Naive thymus-derived CD8-positive, alpha-beta T cell (primary cell): Measurements from ENCODE around the gene MNS1. TPM values are rescaled to one million over a fixed set of nuclear protein-coding genes. Genes with fewer than 3 reads are reported as not detected.
A peak's percentile ranks its signal among the peaks of the same experiment; 100 is the strongest.
"Not testable (repeated sequence)": the region's sequence is repeated elsewhere in the genome, so short reads cannot be mapped to it uniquely, and the experiment has no call there.

Experiments
- ATAC-seq, 2 donors: fragments of 150-1000 bp; cut with Tn5 transposase in 1 of 2; sonication (Bioruptor Pico), chemical (Tn5 transposase) in 1 of 2; 1 replicate in 1 of 2; 2 replicates in 1 of 2; pipeline ENCODE4 v1.10.0; 2021; ENCODE audit warnings: mild to moderate bottlenecking in 2 of 2, moderate library complexity in 2 of 2
- POLR2A ChIA-PET: fragments of 350-600 bp; sonication (Branson Sonifier 250); formaldehyde crosslinking; loops from one replicate; lab custom pipeline; 2021; ENCODE audit warnings: antibody characterized with exemption; lab: Charles Lee
- DNase-seq, 10 donors: peaks; one replicate each; pipeline versions ENCODE4 v3.0.0 to v3.0.0-alpha.2; 2020 to 2022
- H3K27ac Mint-ChIP-seq, 10 donors: one replicate each; pipeline ENCODE4 v1.8.0; 2020 to 2022; ENCODE audit warnings: mild to moderate bottlenecking in 10 of 10, mixed read lengths in 10 of 10, moderate library complexity in 4 of 10, inconsistent platforms in 1 of 10
- H3K27me3 Mint-ChIP-seq, 5 donors: one replicate each; pipeline ENCODE4 v1.8.0; 2021 to 2022; ENCODE audit warnings: mixed read lengths in 5 of 5
- H3K36me3 Mint-ChIP-seq, 3 donors: one replicate each; pipeline ENCODE4 v1.8.0; 2020 to 2022; ENCODE audit warnings: mixed read lengths in 3 of 3, mild to moderate bottlenecking in 2 of 3, inconsistent platforms in 1 of 3
- H3K4me1 Mint-ChIP-seq, 4 donors: one replicate each; pipeline ENCODE4 v1.8.0; 2021 to 2022; ENCODE audit warnings: mixed read lengths in 4 of 4
- H3K4me3 Mint-ChIP-seq, 10 donors: one replicate each; pipeline ENCODE4 v1.8.0; 2020 to 2022; ENCODE audit warnings: mild to moderate bottlenecking in 10 of 10, mixed read lengths in 10 of 10, moderate library complexity in 6 of 10, inconsistent platforms in 1 of 10
- H3K9me3 Mint-ChIP-seq, 9 donors: one replicate each; pipeline ENCODE4 v1.8.0; 2020 to 2022; ENCODE audit warnings: mixed read lengths in 9 of 9, mild to moderate bottlenecking in 3 of 9, inconsistent platforms in 1 of 9, moderate library complexity in 1 of 9
- polyA plus RNA-seq, 3 donors: library from polyadenylated mRNA; unstranded; fragments of 300-500 nt; fragmentation: Illumina TruSeq; gene quantifications; one replicate each; pipeline ENCODE4 v1.2.3, GENCODE V29; 2021
- total RNA-seq, 8 experiments: library from RNA in 2 of 8; stranded (reverse) in 2 of 8; gene quantifications; one replicate each; pipeline ENCODE4 v1.2.3 and lab custom pipeline; 2021 to 2026

Gene MNS1
- total and polyA plus RNA-seq, 5 experiments from 2014 or later: not detected

DNA sequence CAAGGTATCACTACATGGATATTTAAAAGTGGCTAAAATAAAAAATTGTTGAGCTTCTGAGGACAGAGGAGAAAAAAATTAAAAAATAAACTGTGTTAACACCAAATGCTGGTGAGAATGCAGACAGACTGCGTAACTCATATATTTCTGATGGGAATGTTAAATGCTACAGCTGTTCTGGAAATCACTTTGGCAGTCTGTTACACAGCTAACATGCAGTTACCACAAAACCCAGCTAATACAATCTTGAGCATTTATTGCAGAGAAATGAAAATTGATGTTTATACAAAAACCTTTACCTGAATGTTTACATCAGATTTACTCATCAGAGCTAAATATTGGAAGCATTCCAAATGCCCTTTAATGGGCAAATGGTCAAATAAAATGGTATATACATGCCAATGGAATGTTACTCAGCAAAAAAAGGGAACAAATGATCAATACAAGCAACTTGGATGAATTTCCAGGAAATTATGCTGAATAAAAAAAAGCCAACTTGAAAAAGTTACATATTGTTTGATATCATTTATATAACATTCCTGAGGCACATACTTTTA lies 24.6 kb downstream of the MNS1 start:
- Mint-ChIP-seq H3K36me3 (no peaks in the 10 kb centered on the region), H3K27ac (no peak overlapping the region), H3K4me3 (no peak overlapping the region), H3K4me1 (no peaks in the 10 kb centered on the region), H3K27me3 (peaks cover 1 to 16% (median 10%) of the 10 kb centered on the region in 5 donors), H3K9me3 (peaks cover 0 to 19% (median 5%) of the 10 kb centered on the region in 9 donors)
- DNase-seq: no peak
- ATAC-seq: no peak
- POLR2A ChIA-PET: no interaction called here

DNA sequence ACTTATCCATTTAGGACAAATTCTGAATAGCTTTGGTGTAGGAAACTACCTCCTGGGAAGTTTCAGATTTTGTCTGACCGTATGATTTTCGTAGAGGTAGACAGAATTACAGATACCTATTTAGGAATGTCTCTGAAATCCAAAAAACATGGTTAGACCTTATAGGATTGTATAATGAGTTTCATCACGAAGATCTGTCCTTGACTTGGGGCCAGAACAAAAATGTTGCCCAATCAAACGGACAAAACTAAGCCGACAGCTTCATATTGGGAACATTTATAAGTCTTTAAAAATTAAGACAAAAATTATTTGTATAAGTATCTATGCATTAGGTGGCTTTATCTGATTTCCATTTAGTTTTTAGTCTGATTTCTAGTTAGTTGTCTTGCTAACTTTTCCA lies 32.6 kb downstream of the MNS1 start:
- H3K9me3 Mint-ChIP-seq: peaks cover 0 to 6% (median 2%) of the 10 kb centered on the region in 9 donors
- no peak for ATAC-seq

DNA sequence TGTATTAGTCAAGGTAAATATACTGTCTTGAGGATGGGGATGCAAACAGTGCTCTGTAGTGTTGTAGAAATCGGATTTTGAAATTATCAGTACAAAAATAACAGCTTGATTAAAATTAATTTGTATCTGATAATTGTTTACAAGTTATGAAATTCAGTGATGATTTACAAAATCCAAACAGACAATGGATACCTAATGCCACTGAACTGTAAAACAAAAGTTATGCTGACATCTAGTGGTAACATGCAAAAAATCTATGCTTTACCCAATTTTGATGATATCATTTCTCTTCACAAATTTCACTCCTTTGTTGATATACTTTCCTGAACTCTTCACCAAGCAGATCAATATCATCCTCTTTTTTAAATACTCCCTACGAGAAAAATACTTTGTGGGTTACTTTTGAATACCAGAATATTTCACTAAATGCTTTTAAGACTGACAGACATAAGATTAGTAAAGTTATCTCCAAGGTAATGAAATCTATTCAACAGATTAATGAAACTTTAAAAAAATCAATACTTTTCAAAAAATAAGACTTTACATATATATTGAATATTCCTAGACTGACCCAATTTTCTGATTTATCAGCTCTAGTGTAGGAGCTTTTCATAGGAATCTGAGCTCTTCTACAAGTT lies 36.0 kb downstream of the MNS1 start:
- no peak for ATAC-seq
- Mint-ChIP-seq H3K36me3 (peaks cover 0 to 13% (median 3%) of the 10 kb centered on the region in 3 donors), H3K27me3 (peaks cover 0 to 7% (median 3%) of the 10 kb centered on the region in 5 donors), H3K27ac (no peak overlapping the region), H3K4me1 (no peaks in the 10 kb centered on the region), H3K4me3 (no peak overlapping the region), H3K9me3 (peaks cover 4 to 20% (median 12%) of the 10 kb centered on the region in 9 donors)
- peak in 3 of 10 donors; percentile 9 to 17 (median 14) for DNase-seq
- POLR2A ChIA-PET: no interaction called here

More for the DNA sequence above, 32.6 kb downstream of the MNS1 start:
- POLR2A ChIA-PET: no interaction called here
- Mint-ChIP-seq H3K27ac (no peak overlapping the region), H3K27me3 (peaks cover 5 to 17% (median 10%) of the 10 kb centered on the region in 5 donors), H3K4me3 (no peak overlapping the region), H3K4me1 (no peaks in the 10 kb centered on the region), H3K36me3 (no peaks in the 10 kb centered on the region)
- no peak for DNase-seq

DNA sequence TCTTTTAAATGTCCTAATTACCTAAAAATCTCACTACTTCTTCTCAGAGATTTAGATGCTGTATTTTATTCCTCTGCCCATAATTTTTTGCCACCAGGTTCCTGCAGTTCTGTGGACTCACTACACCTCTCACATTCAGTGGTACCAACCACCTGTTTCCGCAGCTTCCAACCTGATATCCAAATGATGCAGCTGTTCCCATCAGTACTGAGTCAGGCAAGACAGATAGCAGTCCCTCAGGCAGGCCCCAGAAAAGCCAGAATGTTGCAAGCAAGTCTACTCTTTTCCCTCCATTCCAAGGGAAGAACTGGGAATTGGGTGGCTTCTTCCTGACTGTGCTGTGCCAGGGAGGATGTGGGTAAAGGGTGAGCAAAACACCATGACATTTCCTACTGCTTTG lies 39.0 kb downstream of the MNS1 start:
- H3K9me3 Mint-ChIP-seq: peaks cover 4 to 20% (median 13%) of the 10 kb centered on the region in 9 donors
- ATAC-seq: no peak
- no peak overlapping the region for H3K4me3 Mint-ChIP-seq
- no peaks in the 10 kb centered on the region for H3K4me1 Mint-ChIP-seq
- no peak for DNase-seq
- POLR2A ChIA-PET: no interaction called here
- H3K36me3 Mint-ChIP-seq: peaks cover 0 to 18% (median 6%) of the 10 kb centered on the region in 3 donors
- H3K27ac Mint-ChIP-seq: no peak overlapping the region
- H3K27me3 Mint-ChIP-seq: peaks cover 0 to 3% (median 2%) of the 10 kb centered on the region in 5 donors

DNA sequence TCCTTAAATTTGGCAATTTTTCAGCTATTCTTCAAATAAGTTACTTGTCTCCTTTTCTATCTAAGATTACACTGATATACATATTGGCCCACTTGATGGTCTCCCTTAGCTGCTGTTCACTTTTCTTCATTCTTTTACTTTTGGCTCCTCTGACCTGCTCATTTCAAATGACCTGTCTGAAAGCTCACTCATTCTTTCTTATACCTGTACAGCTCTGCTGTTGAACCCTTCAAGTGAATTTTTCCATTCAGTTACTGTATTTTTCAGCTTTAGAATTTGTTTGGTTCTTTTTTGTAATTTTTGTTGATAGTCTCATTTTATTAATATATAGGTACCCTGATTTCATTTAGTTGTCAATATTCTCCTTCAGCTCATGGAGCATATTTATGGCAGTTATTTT lies 39.7 kb downstream of the MNS1 start:
- no peak overlapping the region for H3K27ac Mint-ChIP-seq
- POLR2A ChIA-PET: no interaction called here
- H3K27me3 Mint-ChIP-seq: peaks cover 0 to 3% (median 2%) of the 10 kb centered on the region in 5 donors
- no peaks in the 10 kb centered on the region for H3K4me1 Mint-ChIP-seq
- peaks cover 4 to 20% (median 13%) of the 10 kb centered on the region in 9 donors for H3K9me3 Mint-ChIP-seq
- DNase-seq (no peak), ATAC-seq (no peak)
- H3K36me3 Mint-ChIP-seq: peaks cover 0 to 18% (median 11%) of the 10 kb centered on the region in 3 donors
- no peak overlapping the region for H3K4me3 Mint-ChIP-seq

DNA sequence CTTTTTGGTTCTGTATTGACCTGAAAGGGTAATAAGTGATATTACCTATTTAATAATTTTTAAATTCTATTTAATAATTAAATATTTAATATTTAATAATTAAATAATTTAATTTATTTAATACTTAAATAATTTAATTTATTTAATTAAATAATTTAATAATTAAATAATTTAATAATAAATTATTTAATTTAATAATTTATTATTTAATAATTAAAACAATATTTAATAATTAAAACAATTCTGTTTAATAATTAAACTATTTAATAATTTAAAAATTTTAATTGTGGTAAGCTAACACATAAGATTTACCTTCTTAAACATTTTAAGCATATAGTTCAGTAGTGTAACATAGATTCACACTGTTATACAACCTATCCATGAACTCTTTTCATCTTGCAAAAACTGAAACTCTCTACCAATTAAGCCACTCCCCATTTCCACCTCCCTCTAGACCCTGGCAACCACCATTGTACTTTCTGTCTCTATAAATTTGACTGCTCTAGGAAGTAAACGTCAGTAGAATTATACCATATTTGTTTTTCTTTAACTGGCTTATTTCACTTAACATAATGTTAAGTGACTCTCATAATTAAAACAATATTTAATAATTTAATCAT lies 51.7 kb downstream of the MNS1 start:
- H3K27me3 Mint-ChIP-seq, H3K9me3 Mint-ChIP-seq, ATAC-seq, H3K4me3 Mint-ChIP-seq, H3K4me1 Mint-ChIP-seq, H3K27ac Mint-ChIP-seq, H3K36me3 Mint-ChIP-seq, POLR2A ChIA-PET, DNase-seq: not testable (repeated sequence)

DNA sequence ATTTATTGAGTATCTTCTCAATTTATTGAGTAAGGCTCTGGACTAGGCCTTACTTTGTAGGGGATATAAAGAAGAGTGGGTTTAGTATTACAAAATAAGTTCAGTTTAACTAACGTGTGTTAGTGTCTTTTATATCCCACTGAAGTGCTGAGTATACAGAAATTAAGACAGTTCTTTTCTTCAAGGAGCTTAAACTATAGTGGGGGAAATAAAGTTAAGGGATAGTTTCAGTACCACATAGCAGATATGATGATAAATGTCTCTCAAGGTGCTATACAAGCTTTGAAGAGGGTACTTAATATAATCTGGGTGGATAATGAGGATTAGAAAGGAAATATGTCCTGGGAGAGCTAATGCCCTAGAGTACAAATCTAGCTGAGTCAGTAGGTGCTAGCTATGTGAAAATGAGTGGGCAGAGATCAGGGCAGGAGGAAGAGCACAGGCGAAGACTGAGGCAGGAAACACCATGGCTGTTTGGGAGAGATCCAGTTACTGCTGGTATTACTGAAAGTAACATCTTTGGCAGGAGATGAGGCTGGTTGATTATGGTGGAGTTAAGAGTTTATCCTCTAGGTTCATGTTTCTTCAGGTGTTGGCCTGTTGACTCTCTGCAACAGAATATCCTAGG lies 53.7 kb downstream of the MNS1 start:
- Mint-ChIP-seq H3K36me3 (no peaks in the 10 kb centered on the region), H3K4me1 (no peaks in the 10 kb centered on the region), H3K9me3 (peaks cover 0 to 6% (median 0%) of the 10 kb centered on the region in 9 donors), H3K4me3 (no peak overlapping the region), H3K27ac (no peak overlapping the region), H3K27me3 (no peaks in the 10 kb centered on the region)
- ATAC-seq (no peak), DNase-seq (no peak)
- POLR2A ChIA-PET: no interaction called here

DNA sequence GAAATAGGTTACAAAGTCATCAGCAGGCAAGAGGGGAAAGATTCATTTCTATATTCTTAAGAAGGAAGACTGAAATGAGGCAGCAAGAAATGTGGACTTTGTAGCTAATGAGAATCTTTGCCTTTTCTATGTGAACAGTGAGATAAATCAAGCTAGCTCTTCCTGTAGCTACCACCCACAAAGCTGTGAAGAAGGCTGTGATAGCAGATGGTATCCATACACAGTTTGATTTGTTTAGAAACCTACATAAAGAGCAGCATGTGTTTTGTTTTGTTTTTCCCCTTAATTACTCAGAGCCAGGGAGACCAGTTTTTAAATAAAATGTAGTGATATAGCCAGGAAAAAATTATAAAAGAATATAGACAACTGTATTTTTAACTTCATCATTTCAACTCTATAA lies 54.2 kb downstream of the MNS1 start:
- no peaks in the 10 kb centered on the region for H3K4me1 Mint-ChIP-seq
- H3K9me3 Mint-ChIP-seq: peaks cover 0 to 6% (median 0%) of the 10 kb centered on the region in 9 donors
- DNase-seq (no peak), ATAC-seq (no peak)
- H3K36me3 Mint-ChIP-seq: no peaks in the 10 kb centered on the region
- no peak overlapping the region for H3K27ac Mint-ChIP-seq
- no peaks in the 10 kb centered on the region for H3K27me3 Mint-ChIP-seq
- POLR2A ChIA-PET: no interaction called here
- H3K4me3 Mint-ChIP-seq: no peak overlapping the region

DNA sequence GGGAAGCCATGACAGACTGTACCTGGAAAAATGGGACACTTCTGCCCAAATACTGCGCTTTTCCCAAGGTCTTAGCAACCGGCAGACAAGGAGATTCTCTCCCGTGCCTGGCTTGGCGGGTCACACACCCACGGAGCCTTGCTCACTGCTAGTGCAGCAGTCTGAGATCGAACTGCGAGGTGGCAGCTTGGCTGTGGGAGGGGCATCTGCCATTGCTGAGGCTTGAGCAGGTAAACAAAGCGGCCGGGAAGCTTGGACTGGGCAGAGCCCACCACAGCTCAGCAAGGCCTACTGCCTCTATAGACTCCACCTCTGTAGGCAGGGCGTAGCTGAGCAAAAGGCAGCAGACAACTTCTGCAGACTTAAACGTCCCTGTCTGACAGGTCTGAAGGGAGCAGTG lies 65.7 kb downstream of the MNS1 start:
- Mint-ChIP-seq H3K36me3 (peaks cover 0 to 10% (median 2%) of the 10 kb centered on the region in 3 donors), H3K27me3 (peaks cover 5 to 22% (median 12%) of the 10 kb centered on the region in 5 donors), H3K9me3 (peaks cover 3 to 19% (median 13%) of the 10 kb centered on the region in 9 donors)
- H3K4me1 Mint-ChIP-seq, H3K27ac Mint-ChIP-seq, H3K4me3 Mint-ChIP-seq, ATAC-seq, POLR2A ChIA-PET, DNase-seq: not testable (repeated sequence)

DNA sequence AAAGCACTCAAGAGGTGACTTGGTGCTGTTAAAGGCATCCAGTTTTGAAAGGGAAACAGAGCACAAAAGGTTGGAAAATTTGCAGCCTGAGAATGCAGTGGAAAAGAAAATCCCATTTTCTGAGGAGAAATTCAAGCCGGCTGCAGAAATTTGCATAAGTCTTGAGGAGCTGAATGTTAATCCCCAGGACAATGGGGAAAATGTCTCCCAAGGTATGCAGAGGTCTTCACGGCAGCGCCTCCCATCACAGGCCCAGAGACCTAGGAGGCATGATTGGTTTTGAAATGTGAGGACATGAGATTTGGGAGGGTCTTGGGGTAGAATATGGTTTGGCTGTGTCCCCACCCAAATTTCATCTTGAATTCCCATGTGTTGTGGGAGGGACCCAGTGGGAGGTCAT lies 67.6 kb downstream of the MNS1 start:
- peaks cover 0 to 10% (median 0%) of the 10 kb centered on the region in 3 donors for H3K36me3 Mint-ChIP-seq
- peaks cover 5 to 18% (median 12%) of the 10 kb centered on the region in 5 donors for H3K27me3 Mint-ChIP-seq
- H3K4me1 Mint-ChIP-seq, DNase-seq, ATAC-seq, H3K27ac Mint-ChIP-seq, H3K4me3 Mint-ChIP-seq, POLR2A ChIA-PET: not testable (repeated sequence)
- peaks cover 0 to 19% (median 7%) of the 10 kb centered on the region in 9 donors for H3K9me3 Mint-ChIP-seq

DNA sequence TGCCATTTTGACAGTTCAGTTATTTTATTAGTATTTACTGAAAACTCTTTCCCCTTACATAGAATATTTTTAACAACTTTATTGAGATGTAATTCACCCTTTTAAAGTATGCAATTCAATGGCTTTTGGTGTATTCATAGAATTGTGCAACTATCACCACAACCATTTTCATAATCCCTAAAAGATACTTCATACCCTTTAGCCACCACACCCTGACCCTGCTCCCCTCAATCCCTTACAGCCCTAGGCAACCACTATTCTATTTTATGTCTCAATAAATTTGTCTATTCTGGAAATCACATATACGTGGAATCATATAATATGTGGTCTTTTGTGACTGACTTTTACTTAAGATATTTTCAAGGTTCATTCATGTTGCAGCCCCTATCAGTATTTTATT lies 70.0 kb downstream of the MNS1 start:
- Mint-ChIP-seq H3K27ac (no peak overlapping the region), H3K27me3 (peaks cover 2 to 7% (median 6%) of the 10 kb centered on the region in 5 donors), H3K4me3 (no peak overlapping the region), H3K9me3 (peaks cover 0 to 2% (median 0%) of the 10 kb centered on the region in 9 donors), H3K4me1 (no peaks in the 10 kb centered on the region), H3K36me3 (no peaks in the 10 kb centered on the region)
- POLR2A ChIA-PET: no interaction called here
- DNase-seq (no peak), ATAC-seq (no peak)

DNA sequence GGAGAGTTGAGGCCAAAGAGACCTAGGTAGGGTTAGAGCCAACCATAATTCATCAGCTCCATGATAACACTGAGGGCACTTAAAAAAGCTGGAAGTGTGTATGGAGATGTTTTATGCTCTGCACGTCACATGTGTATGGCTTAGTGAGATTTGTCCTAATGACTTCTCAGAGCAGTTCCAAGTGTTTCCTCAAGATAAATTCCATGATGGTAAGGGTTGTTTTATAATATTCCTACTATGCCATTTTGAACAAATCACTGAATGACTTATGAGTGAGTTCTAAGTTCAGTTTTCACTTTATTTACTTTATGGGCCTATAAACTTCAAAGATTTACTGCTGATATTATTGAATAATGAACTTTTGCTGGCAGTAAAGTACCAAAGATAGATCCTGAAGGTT lies 71.7 kb downstream of the MNS1 start:
- no peak for ATAC-seq
- H3K36me3 Mint-ChIP-seq: no peaks in the 10 kb centered on the region
- no peak for DNase-seq
- POLR2A ChIA-PET: no interaction called here
- H3K27ac Mint-ChIP-seq: no peak overlapping the region
- peaks cover 0 to 7% (median under 1%) of the 10 kb centered on the region in 5 donors for H3K27me3 Mint-ChIP-seq
- H3K4me3 Mint-ChIP-seq: no peak overlapping the region
- no peaks in the 10 kb centered on the region for H3K9me3 Mint-ChIP-seq
- no peaks in the 10 kb centered on the region for H3K4me1 Mint-ChIP-seq

DNA sequence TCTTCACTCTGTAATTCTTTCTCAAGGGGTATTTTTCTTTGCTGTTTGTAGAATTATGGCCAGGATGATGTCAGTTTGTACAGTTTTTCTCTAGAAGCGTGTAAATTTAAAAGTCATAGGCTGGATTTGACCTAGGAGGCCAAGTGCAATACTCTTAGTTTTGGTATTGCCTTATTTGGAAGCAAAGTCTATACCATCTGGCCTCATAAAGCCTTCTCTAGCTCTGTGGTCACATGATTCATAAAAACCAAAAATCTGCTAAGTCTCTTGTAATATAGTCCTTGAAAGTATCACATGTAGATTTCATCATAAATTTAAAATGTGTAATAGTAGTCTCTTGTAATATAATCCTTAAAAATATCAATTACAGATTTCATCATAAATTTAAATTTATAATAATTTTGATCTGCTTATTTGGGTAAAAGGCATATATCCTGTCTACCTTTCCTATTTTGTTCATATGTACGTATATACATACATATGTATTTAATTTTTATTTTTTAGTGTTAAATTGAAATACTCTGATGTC lies 74.1 kb downstream of the MNS1 start:
- Mint-ChIP-seq H3K4me1 (no peaks in the 10 kb centered on the region), H3K27ac (no peak overlapping the region), H3K36me3 (no peaks in the 10 kb centered on the region), H3K4me3 (no peak overlapping the region), H3K27me3 (no peaks in the 10 kb centered on the region), H3K9me3 (no peaks in the 10 kb centered on the region)
- ATAC-seq: no peak
- DNase-seq: no peak
- POLR2A ChIA-PET: no interaction called here
